ENCODE measurements around the gene ILDR2. TPM values are rescaled to one million over a fixed set of nuclear protein-coding genes. Genes with fewer than 3 reads are reported as not detected.

Gene ILDR2
- total RNA-seq, 2 experiments from 2014 or later = 0.47 to 0.67 TPM

GRCh38 chr1:166859597-166859996 is 115.7 kb downstream of the ILDR2 start:
- no peak for TF ChIP-seq CTCF (IDR thresholded peaks at IDR 0.05)
- ATAC-seq (ENCODE audit: poor library complexity) (no peak), DNase-seq (no peak)
- Histone ChIP-seq H3K27ac (ENCODE audit: low read depth in 1 of 2, low read length in 2 of 2) (no peak overlapping the region), H3K9me3 (ENCODE audit: control insufficient read depth in 1 of 2, insufficient read depth in 1 of 2, low read length in 2 of 2) (no peaks in the 10 kb centered on the region), H3K4me1 (ENCODE audit: insufficient read depth, low read length) (no peaks in the 10 kb centered on the region), H3K27me3 (ENCODE audit: control insufficient read depth in 1 of 2, insufficient read depth in 2 of 2, low read length in 2 of 2) (no peaks in the 10 kb centered on the region), H3K4me3 (ENCODE audit: low read length) (no peak overlapping the region), H3K36me3 (ENCODE audit: insufficient read depth, low read length) (peaks cover 71% of the 10 kb centered on the region)
- intact Hi-C loops (cut with DNase I, micrococcal nuclease) = no loop called here
- ChIA-PET POLR2A (no interaction called here), CTCF (no interaction called here)
- Mint-ChIP-seq H3K4me3 (no peak overlapping the region), H3K27ac (peak overlapping the region; percentile 12), H3K9me3 (no peaks in the 10 kb centered on the region), H3K27me3 (no peaks in the 10 kb centered on the region), H3K36me3 (ENCODE audit: low read depth) (peaks cover 83% of the 10 kb centered on the region), H3K4me1 (ENCODE audit: low read depth) (peaks cover 5% of the 10 kb centered on the region)

GRCh38 chr1:166858726-166859419 is 116.5 kb downstream of the ILDR2 start:
- Mint-ChIP-seq H3K36me3 (ENCODE audit: low read depth) (peaks cover 83% of the 10 kb centered on the region), H3K4me1 (ENCODE audit: low read depth) (peaks cover 4% of the 10 kb centered on the region), H3K27me3 (no peaks in the 10 kb centered on the region), H3K27ac (peak overlapping the region; percentile 12), H3K9me3 (no peaks in the 10 kb centered on the region), H3K4me3 (no peak overlapping the region)
- TF ChIP-seq CTCF (IDR thresholded peaks at IDR 0.05) = no peak
- H3K36me3 ChIP-seq (ENCODE audit: insufficient read depth, low read length) = peaks cover 72% of the 10 kb centered on the region
- ChIA-PET CTCF (no interaction called here), POLR2A (interaction anchor here (0.8 to 1.2 kb wide), 2 partner anchors 10 to 20 kb away, joined by 3 to 4 read pairs; no protein-coding TSS in a partner anchor)
- ATAC-seq (ENCODE audit: poor library complexity) = no peak
- intact Hi-C loops (cut with DNase I, micrococcal nuclease) = no loop called here
- no peak overlapping the region for H3K27ac ChIP-seq (ENCODE audit: low read depth in 1 of 2, low read length in 2 of 2)
- H3K4me3 ChIP-seq (ENCODE audit: low read length) = no peak overlapping the region
- no peaks in the 10 kb centered on the region for H3K9me3 ChIP-seq (ENCODE audit: control insufficient read depth in 1 of 2, insufficient read depth in 1 of 2, low read length in 2 of 2)
- no peaks in the 10 kb centered on the region for H3K27me3 ChIP-seq (ENCODE audit: control insufficient read depth in 1 of 2, insufficient read depth in 2 of 2, low read length in 2 of 2)
- no peaks in the 10 kb centered on the region for H3K4me1 ChIP-seq (ENCODE audit: insufficient read depth, low read length)
- DNase-seq = no peak

Other genes starting within 250 kb of the ILDR2 start
- 10 to 100 TPM; 16.1 to 17.6 TPM for gene POGK, start 136.1 kb downstream of the ILDR2 start, total RNA-seq
- 10 to 100 TPM; 15.8 to 16.4 TPM for gene TADA1, start 99.3 kb downstream of the ILDR2 start, total RNA-seq
- not detected for gene MAEL, start 13.7 kb upstream of the ILDR2 start, total RNA-seq
- gene GPA33, start 114.8 kb upstream of the ILDR2 start, total RNA-seq = 1 to 10 TPM; 4.8 to 5.0 TPM
- not detected for gene STYXL2, start 118.5 kb upstream of the ILDR2 start, total RNA-seq
- 10 to 100 TPM; 27.0 to 28.6 TPM for gene POU2F1, start 245.3 kb upstream of the ILDR2 start, total RNA-seq

Data from CD4-positive, alpha-beta T cell (primary cell).